Measurements from ENCODE around the gene TMEM47. TPM values are rescaled to one million over a fixed set of nuclear protein-coding genes. Genes with fewer than 3 reads are reported as not detected.

TMEM47 gene
- total RNA-seq, 2 experiments from 2014 or later = not detected

DNA sequence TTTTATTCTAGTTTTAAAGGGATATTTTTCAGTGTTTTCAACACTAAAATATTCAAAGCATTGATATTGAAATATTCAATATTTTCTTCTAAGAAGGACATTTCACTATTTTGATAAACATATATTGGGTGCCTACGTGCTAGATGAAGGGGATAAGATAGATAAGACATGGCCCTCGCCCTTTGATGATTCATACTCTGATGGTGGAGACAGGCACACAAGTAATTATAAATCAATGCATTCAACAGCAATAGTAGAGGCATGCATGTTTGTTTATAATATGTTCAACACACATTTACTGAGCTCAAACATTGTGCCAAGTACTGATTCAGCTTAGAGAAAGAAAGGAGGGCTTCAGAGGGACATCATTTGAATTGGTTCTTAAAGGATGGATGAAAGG, 22.7 kb downstream of the TMEM47 start:
- H3K4me2 ChIP-seq (ENCODE audit: low read length) = no peak overlapping the region
- no peak for TF ChIP-seq EZH2phosphoT487 (IDR thresholded peaks at IDR 0.05; ENCODE audit: borderline replicate concordance, low read depth, low read length)
- TF ChIP-seq, protein P1, sequence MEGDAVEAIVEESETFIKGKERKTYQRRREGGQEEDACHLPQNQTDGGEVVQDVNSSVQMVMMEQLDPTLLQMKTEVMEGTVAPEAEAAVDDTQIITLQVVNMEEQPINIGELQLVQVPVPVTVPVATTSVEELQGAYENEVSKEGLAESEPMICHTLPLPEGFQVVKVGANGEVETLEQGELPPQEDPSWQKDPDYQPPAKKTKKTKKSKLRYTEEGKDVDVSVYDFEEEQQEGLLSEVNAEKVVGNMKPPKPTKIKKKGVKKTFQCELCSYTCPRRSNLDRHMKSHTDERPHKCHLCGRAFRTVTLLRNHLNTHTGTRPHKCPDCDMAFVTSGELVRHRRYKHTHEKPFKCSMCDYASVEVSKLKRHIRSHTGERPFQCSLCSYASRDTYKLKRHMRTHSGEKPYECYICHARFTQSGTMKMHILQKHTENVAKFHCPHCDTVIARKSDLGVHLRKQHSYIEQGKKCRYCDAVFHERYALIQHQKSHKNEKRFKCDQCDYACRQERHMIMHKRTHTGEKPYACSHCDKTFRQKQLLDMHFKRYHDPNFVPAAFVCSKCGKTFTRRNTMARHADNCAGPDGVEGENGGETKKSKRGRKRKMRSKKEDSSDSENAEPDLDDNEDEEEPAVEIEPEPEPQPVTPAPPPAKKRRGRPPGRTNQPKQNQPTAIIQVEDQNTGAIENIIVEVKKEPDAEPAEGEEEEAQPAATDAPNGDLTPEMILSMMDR (conservative IDR thresholded peaks at IDR 0.05; ENCODE audit: low read length) = no peak
- H2AFZ ChIP-seq (ENCODE audit: low read length) = no peak overlapping the region
- BruUV-seq (replicated peaks) = no TSS peak
- no peak overlapping the region for H3K4me3 ChIP-seq (ENCODE audit: low read depth, low read length, poor library complexity, severe bottlenecking)
- H4K20me1 ChIP-seq (ENCODE audit: insufficient read depth, low read length) = no peaks in the 10 kb centered on the region
- H3K79me2 ChIP-seq (ENCODE audit: insufficient read depth, low read depth, low read length) = no peaks in the 10 kb centered on the region
- DNase-seq (ENCODE audit: low spot score) = no peak
- H3K27ac ChIP-seq (ENCODE audit: low read depth, low read length, poor library complexity, severe bottlenecking) = no peak overlapping the region
- H3K4me1 ChIP-seq (ENCODE audit: insufficient read depth, low read length, poor library complexity, severe bottlenecking) = no peaks in the 10 kb centered on the region
- no peaks in the 10 kb centered on the region for H3K36me3 ChIP-seq (ENCODE audit: insufficient read depth, low read length)
- intact Hi-C loops (cut with micrococcal nuclease; ENCODE audit: unreplicated experiment) = no loop called here
- no peaks in the 10 kb centered on the region for H3K9me3 ChIP-seq (ENCODE audit: low read length)
- H3K9me2 ChIP-seq (ENCODE audit: insufficient read depth, low read length) = no peaks in the 10 kb centered on the region
- CTCF ChIA-PET (ENCODE audit: unreplicated experiment) = no interaction called here
- POLR2A ChIA-PET = no interaction called here

DNA sequence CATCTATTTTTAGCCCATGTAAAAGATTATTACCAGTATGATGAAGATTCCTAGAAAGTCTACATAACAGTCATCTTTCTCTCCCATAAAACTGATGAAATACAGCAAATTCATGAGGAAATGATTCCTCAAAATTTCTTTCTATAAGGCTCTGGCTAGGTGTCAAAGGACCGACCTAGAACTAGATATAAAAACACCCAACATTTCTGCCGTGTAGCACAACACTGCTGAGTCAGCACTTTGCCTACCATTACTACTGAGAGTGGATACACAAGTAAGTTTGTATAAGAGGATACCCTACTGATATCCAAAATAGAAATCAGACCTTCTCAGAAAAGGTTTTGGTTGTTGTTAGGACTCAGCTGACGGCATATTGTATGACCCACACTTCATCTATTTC, 24.7 kb downstream of the TMEM47 start:
- Histone ChIP-seq H3K79me2 (ENCODE audit: insufficient read depth, low read depth, low read length) (no peaks in the 10 kb centered on the region), H3K4me2 (ENCODE audit: low read length) (no peak overlapping the region), H3K9me3 (ENCODE audit: low read length) (no peaks in the 10 kb centered on the region), H3K36me3 (ENCODE audit: insufficient read depth, low read length) (no peaks in the 10 kb centered on the region), H3K9me2 (ENCODE audit: insufficient read depth, low read length) (no peaks in the 10 kb centered on the region), H4K20me1 (ENCODE audit: insufficient read depth, low read length) (no peaks in the 10 kb centered on the region), H3K27ac (ENCODE audit: low read depth, low read length, poor library complexity, severe bottlenecking) (no peak overlapping the region), H3K4me1 (ENCODE audit: insufficient read depth, low read length, poor library complexity, severe bottlenecking) (no peaks in the 10 kb centered on the region), H3K4me3 (ENCODE audit: low read depth, low read length, poor library complexity, severe bottlenecking) (no peak overlapping the region), H2AFZ (ENCODE audit: low read length) (no peak overlapping the region)
- TF ChIP-seq EZH2phosphoT487 (IDR thresholded peaks at IDR 0.05; ENCODE audit: borderline replicate concordance, low read depth, low read length) = no peak
- TF ChIP-seq, protein P1 (conservative IDR thresholded peaks at IDR 0.05; ENCODE audit: low read length) = no peak
- no peak for DNase-seq (ENCODE audit: low spot score)
- POLR2A ChIA-PET = no interaction called here
- CTCF ChIA-PET (ENCODE audit: unreplicated experiment) = no interaction called here
- no TSS peak for BruUV-seq (replicated peaks)
- intact Hi-C loops (cut with micrococcal nuclease; ENCODE audit: unreplicated experiment) = no loop called here

DNA sequence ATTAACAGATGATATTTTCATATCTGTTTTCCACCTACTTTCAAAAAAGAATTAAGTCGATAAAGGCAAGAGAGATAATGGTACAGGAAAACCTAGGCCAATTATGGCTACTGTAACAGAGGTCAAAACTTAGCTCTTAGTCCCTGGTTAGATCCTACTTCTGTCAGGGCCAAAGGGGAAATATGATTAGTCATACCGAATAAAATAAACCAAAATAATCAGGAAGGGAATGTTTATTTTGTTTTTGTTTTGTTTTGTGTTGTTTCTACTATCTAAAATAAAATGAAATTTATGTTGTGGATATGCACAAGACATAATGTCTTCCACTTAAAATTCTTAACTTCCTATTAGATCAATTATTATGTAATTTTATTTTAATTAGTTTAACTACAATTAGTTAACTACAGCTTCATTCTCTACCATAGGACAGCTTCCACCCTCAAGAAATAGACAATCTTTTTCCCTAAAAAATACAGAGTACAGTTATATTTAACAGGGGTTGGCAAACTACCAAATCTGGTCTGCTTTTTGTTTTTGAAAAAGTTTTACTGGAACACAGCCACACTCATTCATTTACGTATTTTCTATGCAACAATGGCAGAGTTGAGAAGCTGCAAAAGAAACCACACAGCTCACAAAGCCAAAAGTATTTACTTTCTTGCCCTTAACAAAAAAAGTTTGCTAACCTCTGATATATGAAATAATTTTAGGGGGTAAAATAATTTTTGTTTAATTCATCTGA, 25.4 kb downstream of the TMEM47 start:
- H3K9me2 ChIP-seq (ENCODE audit: insufficient read depth, low read length) = no peaks in the 10 kb centered on the region
- H3K36me3 ChIP-seq (ENCODE audit: insufficient read depth, low read length) = no peaks in the 10 kb centered on the region
- no peaks in the 10 kb centered on the region for H3K79me2 ChIP-seq (ENCODE audit: insufficient read depth, low read depth, low read length)
- no peaks in the 10 kb centered on the region for H3K9me3 ChIP-seq (ENCODE audit: low read length)
- no peak overlapping the region for H3K4me3 ChIP-seq (ENCODE audit: low read depth, low read length, poor library complexity, severe bottlenecking)
- intact Hi-C loops (cut with micrococcal nuclease; ENCODE audit: unreplicated experiment) = no loop called here
- no peaks in the 10 kb centered on the region for H3K4me1 ChIP-seq (ENCODE audit: insufficient read depth, low read length, poor library complexity, severe bottlenecking)
- ChIA-PET CTCF (ENCODE audit: unreplicated experiment) (no interaction called here), POLR2A (no interaction called here)
- no peak overlapping the region for H3K4me2 ChIP-seq (ENCODE audit: low read length)
- TF ChIP-seq EZH2phosphoT487 (IDR thresholded peaks at IDR 0.05; ENCODE audit: borderline replicate concordance, low read depth, low read length) = no peak
- TF ChIP-seq, protein P1 (conservative IDR thresholded peaks at IDR 0.05; ENCODE audit: low read length) = no peak
- no peaks in the 10 kb centered on the region for H4K20me1 ChIP-seq (ENCODE audit: insufficient read depth, low read length)
- no TSS peak for BruUV-seq (replicated peaks)
- no peak overlapping the region for H3K27ac ChIP-seq (ENCODE audit: low read depth, low read length, poor library complexity, severe bottlenecking)
- no peak for DNase-seq (ENCODE audit: low spot score)
- no peak overlapping the region for H2AFZ ChIP-seq (ENCODE audit: low read length)

Measured in OCI-LY7 (cell line).